ENCODE data around the gene RPGRIP1.

- TF ChIP-seq CTCF (IDR thresholded peaks at IDR 0.05): no peak
- no peak for TF ChIP-seq POLR2A (IDR thresholded peaks at IDR 0.05)
Measured at GRCh38 chr14:21300892-21301291, 21.0 kb downstream of the RPGRIP1 start.

All from uterus (tissue), 2 donors.